CMK (cell line): ENCODE measurements around the gene IFT122.
"Not testable (repeated sequence)": the region's sequence is repeated elsewhere in the genome, so short reads cannot be mapped to it uniquely, and the experiment has no call there.

ENCODE experiments used
- DNase-seq: peaks from one replicate; pipeline ENCODE4 v3.0.0-alpha.2; 2010; ENCODE audit warnings: low read depth

IFT122 gene

DNA sequence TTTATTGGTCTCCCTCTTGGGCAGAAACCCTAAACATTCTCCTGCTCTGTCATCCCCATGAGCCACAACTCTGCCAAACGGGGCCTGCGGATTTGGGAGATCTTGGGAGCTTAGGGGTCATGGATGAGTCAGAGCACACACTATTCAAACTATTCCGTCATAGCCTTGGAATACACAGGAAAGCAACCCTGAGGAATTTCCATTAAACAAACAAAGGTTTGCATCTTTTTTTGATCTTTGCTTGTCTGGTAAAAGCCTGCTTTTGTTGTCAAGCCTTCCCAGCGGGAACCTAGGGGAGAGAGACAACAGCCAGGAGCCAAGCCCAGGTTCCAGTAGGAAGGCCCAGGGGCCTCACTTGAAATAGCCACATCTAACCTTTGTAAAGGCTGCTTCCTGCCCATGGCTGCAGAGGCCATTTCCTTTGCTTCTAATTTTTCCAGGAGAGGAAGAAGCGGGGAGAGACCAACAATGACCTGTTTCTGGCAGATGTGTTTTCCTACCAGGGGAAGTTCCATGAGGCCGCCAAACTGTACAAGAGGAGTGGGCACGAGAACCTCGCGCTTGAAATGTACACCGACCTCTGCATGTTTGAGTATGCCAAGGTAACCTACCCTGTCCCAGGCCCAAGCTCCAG is 55.1 kb downstream of the IFT122 start:
- DNase-seq = not testable (repeated sequence)

DNA sequence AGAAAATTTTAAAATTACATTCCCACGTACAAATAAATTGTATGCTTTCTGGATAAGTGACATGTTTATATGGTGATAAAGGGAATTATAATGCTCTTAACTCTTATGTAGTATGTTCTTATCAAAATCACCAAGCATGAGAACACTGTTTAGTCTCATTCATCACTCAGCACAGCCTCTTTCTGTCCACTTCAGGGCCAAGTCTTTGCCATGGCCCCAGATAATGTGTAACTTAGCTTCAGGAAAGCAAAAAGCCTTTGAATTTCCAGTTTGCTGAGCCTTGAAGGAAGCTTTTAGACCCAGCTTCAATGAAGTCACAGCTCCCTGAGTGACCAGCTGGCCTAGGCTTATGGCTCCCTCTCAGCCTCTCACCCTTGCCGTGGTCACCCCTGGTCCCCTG is 57.9 kb downstream of the IFT122 start:
- not testable (repeated sequence) for DNase-seq

DNA sequence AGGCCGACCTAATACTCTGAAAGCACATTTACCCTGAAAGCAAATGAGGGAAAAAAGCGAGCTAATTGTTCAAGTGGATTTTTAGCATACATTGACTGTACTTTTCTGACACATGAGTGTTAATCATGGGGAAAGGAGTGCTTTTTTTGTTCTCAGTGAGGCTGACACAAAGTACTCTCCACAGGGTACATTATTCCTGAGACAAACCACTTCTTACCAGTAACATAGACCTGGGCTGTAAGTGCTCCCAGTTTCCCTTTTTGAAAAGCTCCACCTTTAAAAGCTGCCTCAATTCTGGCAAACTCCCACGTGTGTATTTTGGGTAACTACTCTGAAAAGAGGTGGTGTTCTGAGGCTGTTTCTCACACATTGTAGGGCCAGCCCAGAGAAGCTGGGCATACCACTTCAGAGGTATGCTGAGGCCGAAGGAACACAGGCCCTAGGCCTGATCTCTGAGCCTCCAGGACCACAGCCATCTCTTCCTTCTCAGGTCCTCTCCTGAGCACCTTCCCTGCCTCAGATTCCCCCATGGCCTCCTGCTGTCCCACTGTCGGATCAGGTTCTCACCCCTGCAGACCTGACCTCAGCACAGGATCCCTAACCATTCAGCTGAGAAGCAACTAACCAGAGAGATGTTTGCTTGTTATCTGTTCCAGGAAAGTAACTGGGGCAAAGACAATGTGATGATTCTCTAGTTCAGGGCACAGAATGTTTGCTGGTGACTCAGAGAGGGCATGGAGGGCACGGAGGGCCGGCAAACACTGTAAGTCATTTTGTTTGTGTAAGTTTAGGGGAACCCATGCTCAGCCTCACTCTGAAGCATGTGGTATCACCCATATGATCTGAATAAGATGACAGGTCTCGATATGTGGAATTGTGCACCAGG is 58.8 kb downstream of the IFT122 start:
- DNase-seq = not testable (repeated sequence)

DNA sequence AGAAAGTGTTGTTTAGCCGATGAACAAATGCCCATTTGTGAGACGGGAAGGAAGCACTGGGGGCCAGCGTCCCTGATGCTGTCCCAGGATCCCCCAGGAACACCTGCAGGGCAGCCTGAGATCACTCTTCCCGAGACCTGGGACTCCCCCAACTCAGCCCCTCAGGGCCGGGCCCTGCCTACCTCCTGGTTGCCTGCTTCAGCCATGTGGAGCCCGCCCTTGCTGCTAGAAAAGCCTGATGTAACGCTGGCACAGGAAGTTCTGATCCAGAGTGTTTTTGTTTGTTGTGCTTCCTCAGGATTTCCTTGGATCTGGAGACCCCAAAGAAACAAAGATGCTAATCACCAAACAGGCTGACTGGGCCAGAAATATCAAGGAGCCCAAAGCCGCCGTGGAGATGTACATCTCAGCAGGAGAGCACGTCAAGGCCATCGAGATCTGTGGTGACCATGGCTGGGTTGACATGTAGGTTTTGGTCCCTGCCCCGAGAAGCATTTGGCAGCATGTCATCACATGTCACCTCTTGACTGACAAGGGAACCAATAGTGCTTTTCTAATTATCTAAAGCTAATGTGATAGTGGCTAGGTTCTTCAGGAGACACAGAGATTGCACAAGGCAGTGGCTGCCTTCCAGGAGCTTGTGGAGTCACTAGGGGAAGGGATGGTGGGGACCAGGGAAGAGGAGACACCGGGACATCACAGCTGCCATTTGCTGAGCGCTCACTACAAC is 59.7 kb downstream of the IFT122 start:
- DNase-seq = not testable (repeated sequence)

DNA sequence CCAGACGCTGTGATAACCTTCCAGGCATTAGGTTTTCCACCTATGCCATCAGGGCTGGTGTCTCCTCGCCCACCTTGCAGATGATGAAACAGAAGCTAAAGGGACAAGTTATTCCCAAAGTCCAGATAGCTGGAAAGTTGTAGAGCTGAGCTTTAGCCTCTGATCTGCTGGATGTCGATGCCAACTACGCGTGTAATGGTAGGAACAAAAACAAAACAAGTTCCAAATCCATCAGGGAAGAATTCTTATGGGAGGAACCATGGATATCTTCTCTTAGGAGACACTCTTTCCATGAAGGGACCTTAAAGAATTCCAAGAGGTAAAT is 60.3 kb downstream of the IFT122 start:
- no peak for DNase-seq

DNA sequence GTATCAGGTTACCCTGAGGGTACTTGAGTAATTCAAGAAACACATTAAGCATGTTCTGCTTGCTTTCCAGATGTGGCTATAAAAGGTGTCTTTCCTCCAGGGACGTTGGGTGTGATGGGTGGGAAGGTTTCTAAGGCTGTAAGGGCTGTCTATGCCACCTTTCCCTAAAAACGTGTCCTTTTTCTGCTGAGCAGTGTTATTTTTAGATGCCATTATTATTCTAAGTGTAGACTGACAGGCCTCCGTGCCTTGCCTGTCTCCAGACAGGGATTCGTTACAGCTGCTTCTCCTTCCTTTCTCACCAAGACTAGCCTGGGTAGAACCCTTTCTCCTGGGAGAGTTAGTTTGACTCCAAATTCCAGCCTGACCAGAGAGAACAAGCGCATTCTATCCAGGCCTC is 61.6 kb downstream of the IFT122 start:
- no peak for DNase-seq

DNA sequence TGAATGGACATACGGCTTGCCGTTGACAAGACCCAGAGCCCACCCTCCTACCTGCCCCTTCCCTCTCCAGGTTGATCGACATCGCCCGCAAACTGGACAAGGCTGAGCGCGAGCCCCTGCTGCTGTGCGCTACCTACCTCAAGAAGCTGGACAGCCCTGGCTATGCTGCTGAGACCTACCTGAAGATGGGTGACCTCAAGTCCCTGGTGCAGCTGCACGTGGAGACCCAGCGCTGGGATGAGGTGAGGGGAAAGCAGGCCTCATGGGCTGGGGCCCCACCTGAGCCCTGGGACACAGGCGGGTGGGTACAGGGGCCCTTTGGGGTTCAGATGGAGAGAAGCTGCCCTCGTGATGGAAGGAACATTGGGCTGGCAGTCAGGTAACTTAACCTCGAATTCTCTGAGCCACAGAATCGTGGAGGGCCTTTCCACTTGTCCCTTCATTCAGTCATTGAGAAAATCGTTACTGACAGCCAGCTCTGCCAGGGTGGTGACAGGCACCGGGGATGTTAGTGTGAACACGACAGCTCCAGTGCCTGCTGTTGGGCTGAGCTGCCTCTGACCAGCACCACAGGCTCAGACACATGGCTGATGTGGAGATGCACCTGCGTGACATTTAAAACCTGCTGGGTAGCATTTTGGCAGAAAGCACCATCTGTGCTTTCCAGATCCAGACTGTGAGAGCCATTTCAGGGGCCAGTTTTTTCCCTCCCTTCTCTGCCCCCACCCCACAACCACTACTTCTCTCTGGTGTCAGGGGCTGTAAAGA is 62.8 kb downstream of the IFT122 start:
- DNase-seq = no peak

DNA sequence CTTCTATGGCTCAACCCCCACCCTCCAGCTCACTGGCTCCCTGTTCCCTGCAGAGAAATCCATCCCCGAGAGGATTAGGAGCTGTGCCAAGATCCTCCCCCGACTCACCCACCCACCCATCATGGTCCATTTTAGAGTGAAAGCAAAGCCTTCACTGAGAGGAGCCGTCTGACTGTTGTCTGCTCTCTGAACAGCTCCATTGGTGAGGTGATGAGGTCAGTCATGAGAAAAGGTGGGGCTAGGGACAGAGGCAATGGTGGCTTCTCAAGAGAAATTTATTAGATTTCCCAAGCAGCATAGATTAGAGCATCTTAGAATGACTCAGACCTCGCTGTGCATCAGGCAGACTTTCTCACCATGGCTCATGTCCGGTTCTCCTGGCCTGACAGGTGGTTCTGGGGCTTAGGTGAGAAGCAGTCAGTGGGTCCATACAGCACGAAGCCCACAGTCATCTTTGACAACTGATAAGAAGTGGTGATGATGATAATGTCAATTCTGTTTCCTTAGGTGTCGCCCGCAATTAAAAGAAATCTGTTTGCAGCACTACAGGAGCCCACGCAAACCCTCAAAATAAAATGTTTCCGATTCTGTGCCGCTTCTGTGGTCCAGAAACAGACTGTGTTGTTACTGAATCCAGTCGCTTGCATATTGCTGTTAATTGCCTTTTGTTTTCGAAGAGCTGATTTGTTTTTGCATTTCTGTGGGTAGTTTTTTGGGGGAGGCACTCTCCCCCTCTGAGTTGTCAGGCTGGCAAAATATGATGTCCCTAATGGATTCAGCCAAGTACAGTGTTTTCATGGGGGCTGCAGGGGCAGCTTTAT is 63.7 kb downstream of the IFT122 start:
- DNase-seq = no peak

DNA sequence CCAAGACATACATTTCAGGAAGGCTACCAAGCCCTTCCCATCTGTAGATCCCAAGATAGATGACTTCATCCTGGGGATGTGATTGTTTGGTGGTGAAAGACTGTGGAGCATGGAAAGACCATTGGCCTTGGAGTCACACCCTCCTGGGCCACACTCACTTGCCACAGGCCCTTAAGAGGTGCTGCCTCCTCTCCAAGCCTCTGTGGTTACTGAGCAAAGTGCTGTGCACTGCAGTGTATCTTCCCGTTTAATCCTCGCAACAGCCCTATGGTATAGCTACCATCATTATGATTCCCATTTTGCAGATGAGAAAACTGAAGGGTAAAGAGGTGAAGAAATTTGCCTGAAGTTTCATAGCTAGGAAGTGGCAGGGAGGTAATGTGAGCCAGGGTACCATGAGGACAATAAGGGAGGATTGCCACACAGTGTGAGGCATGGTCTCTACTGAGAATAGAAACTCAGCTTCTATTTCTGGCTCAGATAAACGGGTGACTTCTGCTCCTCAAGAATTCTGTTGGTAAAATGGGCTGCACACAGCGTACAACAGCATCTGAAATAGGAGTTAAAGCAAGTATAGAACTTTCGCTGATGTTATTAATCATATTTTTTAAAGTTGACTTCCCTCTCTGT is 64.6 kb downstream of the IFT122 start:
- DNase-seq = no peak

DNA sequence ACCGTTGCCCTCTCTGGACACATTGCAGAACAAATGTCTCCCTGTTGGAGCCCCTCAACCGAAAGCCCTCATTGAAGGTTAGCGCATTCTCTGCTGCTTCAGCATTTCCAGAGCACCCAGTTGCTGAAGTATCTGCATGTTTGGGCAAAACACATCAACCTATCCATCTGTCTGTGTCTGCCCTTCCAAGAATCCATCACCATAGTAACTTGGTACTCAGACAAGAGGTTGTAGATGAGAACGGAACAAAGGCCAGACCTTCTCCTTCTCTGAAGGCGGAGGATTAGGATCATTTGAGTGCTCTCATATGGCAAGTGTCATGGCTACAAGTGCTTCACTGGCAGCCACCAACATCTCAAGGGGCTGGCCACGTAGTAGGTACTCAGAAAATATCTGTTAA is 65.3 kb downstream of the IFT122 start:
- no peak for DNase-seq

DNA sequence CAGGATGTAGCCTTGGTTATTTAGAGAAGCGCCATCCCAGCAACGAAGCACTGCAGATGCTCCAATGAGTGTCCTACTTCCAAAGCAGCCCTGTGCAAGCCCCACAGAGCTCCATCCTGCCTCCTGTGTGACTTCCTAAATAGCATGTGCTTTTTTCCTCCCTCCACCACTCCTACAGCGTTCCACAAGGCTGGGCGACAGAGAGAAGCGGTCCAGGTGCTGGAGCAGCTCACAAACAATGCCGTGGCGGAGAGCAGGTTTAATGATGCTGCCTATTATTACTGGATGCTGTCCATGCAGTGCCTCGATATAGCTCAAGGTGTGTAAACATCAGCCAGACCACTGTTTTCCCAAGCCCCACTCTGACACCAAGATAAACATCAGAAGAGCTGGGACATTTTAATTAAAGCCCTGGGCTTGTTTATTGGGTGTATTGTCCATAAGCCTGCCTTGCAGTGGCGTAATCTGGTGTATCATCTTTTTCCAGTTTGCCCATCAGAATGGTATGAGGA is 66.3 kb downstream of the IFT122 start:
- DNase-seq = no peak

DNA sequence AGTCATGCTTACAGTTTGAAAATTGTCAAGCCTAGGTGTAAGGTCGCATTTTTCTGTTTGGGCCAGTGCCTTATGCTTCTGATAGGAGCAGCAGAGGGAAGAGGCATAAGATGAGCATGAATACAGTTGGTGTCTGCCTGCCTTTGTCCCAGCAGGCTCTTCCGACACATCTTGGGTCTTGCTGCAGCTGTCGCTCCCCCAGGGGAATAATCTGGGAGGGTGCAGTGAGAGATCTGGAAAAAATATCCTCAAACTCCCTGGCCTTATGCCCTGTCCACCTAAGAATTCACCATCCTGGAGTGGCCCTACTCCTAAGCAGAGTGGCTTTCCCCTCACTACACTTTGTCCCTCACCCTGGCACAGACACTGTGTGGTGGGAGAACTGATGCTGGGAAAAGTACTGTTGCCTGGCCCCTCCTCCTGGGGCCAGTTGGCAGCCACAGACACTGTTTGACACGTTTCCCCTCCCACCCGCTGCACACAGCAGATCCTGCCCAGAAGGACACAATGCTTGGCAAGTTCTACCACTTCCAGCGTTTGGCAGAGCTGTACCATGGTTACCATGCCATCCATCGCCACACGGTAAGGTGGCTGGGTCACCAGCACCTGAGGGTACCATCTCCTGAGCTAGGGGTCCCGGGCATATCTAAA is 67.3 kb downstream of the IFT122 start:
- no peak for DNase-seq

DNA sequence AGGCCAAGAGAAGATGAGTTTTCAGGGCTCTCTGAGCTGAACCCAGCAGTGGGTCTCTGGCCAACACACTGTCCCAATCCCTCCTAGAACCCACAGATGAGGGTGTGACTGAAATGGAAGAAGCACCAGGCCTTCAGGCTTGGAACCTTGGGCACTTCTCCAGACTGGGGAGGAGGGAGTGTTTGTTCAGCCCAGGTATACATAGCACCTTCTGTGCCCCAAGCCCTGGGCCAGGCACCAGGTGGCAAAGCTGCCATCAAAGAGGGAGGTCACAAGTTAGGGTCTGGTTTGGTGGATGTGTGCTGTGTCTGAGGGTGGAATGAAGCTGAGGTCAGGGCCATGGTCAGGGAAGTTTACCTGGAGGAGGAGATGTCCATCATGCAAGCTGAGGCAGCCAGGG is 72.6 kb downstream of the IFT122 start:
- no peak for DNase-seq

DNA sequence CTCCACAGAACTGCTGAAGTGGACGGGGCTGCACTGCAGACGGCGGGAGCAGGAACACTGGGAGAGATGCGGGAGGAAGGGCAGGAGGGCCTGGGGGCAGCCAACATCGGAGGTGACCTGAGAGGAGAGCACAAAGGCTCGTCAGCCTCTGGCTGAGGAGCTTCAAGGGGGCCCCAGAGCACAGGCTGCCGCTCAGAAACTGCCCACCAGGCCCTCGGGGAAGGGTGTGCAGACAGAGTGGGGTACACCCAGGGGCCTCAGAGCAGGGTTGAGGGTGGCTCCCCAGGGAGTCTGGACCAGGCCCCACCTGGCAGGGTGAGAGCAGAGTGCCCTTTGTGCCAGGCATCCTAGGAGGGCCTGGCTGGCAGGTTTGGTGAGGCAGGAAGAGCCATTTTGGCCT is 73.7 kb downstream of the IFT122 start:
- no peak for DNase-seq

DNA sequence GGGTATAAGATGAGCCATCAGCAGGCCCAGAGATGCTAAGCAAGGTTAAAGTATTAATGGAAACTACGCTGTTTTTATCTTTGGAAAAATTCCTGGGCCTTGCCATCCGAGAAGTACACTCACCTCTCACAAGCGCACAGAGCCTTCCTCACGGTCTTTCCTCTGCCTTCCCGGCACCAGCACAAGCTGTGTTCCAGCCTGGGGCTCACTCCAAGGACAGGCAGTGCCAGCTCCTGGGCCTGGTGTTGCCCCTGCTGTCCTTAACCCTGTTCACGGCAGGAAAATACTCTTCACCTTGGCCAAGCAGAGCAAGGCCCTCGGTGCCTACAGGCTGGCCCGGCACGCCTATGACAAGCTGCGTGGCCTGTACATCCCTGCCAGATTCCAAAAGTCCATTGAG is 74.1 kb downstream of the IFT122 start:
- DNase-seq = no peak

DNA sequence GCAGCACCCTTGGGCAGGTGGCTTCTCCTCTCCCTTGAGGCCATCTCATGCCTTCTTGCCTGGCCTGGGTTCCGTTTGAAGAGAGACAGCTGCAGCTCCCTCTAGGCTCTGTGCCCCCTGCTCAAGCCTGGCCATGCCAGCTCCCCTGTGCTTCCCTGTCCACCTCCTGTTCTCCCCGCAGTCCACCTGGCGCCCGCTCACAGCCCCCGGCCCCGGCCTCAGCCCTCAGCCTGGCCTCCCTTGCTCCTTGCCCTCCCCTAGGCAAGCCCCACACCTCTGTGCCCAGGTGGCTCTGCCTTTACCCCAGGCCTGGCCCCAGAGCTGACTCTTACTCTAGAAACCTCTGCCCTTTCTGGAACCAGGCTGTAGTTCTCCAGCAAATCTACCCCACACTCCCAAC is 74.5 kb downstream of the IFT122 start:
- DNase-seq = no peak

DNA sequence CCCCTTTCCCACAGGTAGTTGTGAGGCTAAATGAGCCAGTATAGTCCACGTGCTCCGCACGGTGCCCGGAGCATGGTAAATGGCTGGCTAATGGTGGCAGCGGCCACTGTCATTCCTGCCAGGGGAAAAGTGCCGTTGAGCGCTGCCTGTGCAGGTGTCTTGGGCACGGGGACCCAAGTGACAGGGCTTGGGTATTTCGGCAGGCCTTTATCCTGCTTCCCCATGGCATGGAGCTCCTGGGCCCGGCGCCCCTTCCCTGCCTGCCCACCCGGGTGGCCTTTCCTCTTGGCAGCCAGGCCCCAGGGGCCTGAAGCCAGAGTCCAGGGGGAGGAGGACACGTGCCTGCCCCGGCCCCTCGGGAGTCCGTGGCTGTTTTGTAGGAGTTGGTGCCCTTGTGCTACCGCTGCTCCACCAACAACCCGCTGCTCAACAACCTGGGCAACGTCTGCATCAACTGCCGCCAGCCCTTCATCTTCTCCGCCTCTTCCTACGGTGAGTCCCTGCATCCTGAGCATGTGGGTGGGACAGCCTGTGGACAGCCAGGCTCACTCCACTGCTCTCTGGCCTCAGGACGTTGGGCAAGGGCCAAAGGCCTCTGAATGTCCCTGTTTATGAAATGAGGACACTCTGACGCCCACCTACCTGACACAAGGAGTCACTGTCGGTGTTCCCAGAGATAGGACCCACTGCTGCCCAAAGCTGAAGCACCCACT is 75.2 kb downstream of the IFT122 start:
- DNase-seq = not testable (repeated sequence)

DNA sequence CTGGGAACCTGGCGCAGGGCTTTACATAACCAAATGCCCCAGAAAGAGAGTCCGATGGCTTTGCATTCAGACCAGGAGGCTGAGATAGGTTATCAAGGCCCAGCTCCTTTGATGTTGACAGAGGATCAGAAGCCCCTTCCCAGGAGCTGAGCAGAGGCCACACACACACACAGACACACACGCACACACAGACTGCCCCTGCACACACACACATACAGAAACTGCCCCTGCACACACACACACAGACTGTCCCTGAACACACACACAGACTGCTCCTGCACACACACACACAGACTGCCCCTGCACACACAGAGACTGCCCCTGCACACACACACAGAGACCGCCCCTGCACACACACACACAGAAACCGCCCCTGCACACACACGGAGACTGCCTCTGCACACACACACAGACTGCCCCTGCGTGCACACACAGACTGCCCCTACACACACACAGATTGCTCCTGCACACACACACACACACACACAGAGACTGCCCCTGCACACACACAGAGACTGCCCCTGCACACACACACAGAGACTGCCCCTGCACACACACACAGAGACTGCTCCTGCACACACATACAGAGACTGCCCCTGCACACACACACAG is 75.9 kb downstream of the IFT122 start:
- DNase-seq = not testable (repeated sequence)

DNA sequence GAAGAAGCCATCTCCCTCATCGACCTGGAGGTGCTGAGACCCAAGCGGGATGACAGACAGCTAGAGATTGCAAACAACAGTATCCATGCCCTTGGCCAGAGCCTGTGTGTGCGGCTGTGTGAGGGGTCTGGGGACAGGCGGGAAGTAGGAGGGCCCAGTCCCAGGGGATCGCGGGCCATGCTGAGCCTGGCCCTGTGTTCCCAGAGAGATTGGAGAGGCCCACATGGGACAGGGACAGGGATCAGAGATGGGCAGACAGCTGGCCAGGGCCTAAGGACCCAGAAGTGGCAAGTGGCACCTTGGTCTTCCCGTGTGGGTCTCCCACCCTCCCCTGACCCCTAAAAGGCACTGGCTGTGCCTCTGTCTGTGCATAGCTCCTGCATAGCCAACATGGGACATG is 77.5 kb downstream of the IFT122 start:
- no peak for DNase-seq
